SU-DHL-6 (cell line): ENCODE results near the gene SETD1A.

ENCODE experiments used
- H2AFZ ChIP-seq: fragments of 200-600 bp; sonication (generic); 2 replicates; pipeline ENCODE4 v1.6.1; 2014; ENCODE audit warnings: low read depth, mild to moderate bottlenecking, moderate library complexity, mixed read lengths, antibody characterized with exemption, low read length; ENCODE audit not compliant: severe bottlenecking
- H3F3A ChIP-seq: fragments of 200-600 bp; shearing (Covaris generic); 2 replicates; pipeline ENCODE4 v1.6.0; 2016; ENCODE audit warnings: antibody characterized with exemption, mild to moderate bottlenecking; ENCODE audit not compliant: insufficient read depth
- H3K27ac ChIP-seq: fragments of 200-600 bp; sonication (generic); 2 replicates; pipeline ENCODE4 v1.5.1; 2016; ENCODE audit warnings: low read depth, mild to moderate bottlenecking, low read length, moderate library complexity, mixed read lengths
- H3K27me3 ChIP-seq: fragments of 200-600 bp; sonication (generic), shearing (Covaris generic); 2 replicates; pipeline ENCODE4 v1.6.0; 2014; ENCODE audit warnings: mild to moderate bottlenecking, low read length
- H3K36me3 ChIP-seq: fragments of 200-600 bp; sonication (generic); 2 replicates; pipeline ENCODE4 v1.6.1; 2014; ENCODE audit warnings: mild to moderate bottlenecking, low read length, mixed read lengths
- H3K4me2 ChIP-seq: fragments of 300-600, 200-600 bp; shearing (Covaris generic), sonication (generic); 2 replicates; pipeline ENCODE4 v1.6.0; 2014; ENCODE audit warnings: low read length, low read depth, mild to moderate bottlenecking; ENCODE audit not compliant: poor library complexity, severe bottlenecking
- H3K4me3 ChIP-seq: fragments of 200-600 bp; sonication (generic); 2 replicates; pipeline ENCODE4 v1.5.1; 2014; ENCODE audit warnings: antibody characterized with exemption, low read length, mild to moderate bottlenecking, mixed read lengths; ENCODE audit not compliant: insufficient read depth, poor library complexity, severe bottlenecking
- H3K79me2 ChIP-seq: fragments of 200-600 bp; sonication (generic); 2 replicates; pipeline ENCODE4 v1.6.1; 2014; ENCODE audit warnings: mild to moderate bottlenecking, low read length, moderate library complexity; ENCODE audit not compliant: insufficient read depth
- H3K9ac ChIP-seq: fragments of 200-600 bp; sonication (generic); 2 replicates; pipeline ENCODE4 v1.7.0; 2014; ENCODE audit warnings: mild to moderate bottlenecking, low read length
- H3K9me2 ChIP-seq: fragments of 200-600 bp; sonication (generic); replicated peaks from 2 replicates; pipeline ENCODE4 v1.6.1; 2014; ENCODE audit warnings: low read length; ENCODE audit not compliant: insufficient read depth
- H3K9me3 ChIP-seq: fragments of 200-600 bp; sonication (generic); 2 replicates; pipeline ENCODE4 v1.6.1; 2014; ENCODE audit warnings: low read length, mixed read lengths; ENCODE audit not compliant: insufficient read depth
- H4K20me1 ChIP-seq: fragments of 200-600 bp; sonication (generic); 2 replicates; pipeline ENCODE4 v1.6.1; 2014; ENCODE audit warnings: low read depth, mild to moderate bottlenecking, antibody characterized with exemption, low read length, moderate library complexity, mixed read lengths
- CTCF ChIP-seq: fragments of 200-600 bp; sonication (generic); IDR thresholded peaks from one replicate; pipeline ENCODE4 v1.5.1; 2017; ENCODE audit warnings: antibody characterized with exemption, mild to moderate bottlenecking, low read length, moderate library complexity; ENCODE audit not compliant: insufficient read depth, poor library complexity, severe bottlenecking
- EZH2phosphoT487 ChIP-seq: fragments of 200-600 bp; sonication (generic), shearing (Covaris generic); conservative IDR thresholded peaks from 2 replicates; pipeline ENCODE4 v1.6.1; 2018; ENCODE audit warnings: mild to moderate bottlenecking, antibody characterized with exemption, low read length, moderate library complexity, mixed read lengths

Gene SETD1A

DNA sequence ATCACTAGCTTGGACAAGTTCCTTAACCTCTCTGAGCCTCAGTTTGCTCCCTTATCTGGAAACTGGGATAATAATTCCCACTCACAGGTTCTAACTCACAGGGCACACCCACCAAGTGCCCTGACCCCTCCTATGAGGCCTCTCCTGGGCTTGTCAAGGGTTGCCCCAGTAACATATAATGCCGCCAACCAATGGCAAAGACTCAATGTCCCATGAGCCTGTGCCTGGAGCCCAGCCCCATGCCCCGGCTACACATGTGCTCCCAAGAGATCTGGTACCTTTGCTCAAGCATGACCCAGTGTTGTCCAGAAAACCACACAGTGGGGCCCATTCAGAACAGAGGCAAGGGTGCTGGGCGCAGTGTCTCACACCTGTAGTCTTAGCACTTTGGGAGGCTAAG is 42.7 kb upstream of the SETD1A start:
- Histone ChIP-seq H3K9ac (no peak overlapping the region), H3K9me3 (no peaks in the 10 kb centered on the region), H3F3A (no peaks in the 10 kb centered on the region), H2AFZ (no peak overlapping the region), H4K20me1 (no peaks in the 10 kb centered on the region), H3K9me2 (no peaks in the 10 kb centered on the region), H3K4me2 (no peak overlapping the region), H3K4me3 (no peak overlapping the region), H3K27me3 (no peaks in the 10 kb centered on the region), H3K79me2 (no peaks in the 10 kb centered on the region), H3K36me3 (no peaks in the 10 kb centered on the region), H3K27ac (no peak overlapping the region)
- TF ChIP-seq CTCF, result no peak
- TF ChIP-seq EZH2phosphoT487, result no peak

- H3K4me2 ChIP-seq, result no peak overlapping the region
- no peaks in the 10 kb centered on the region for H3K27me3 ChIP-seq
- H3F3A ChIP-seq, result no peaks in the 10 kb centered on the region
- TF ChIP-seq EZH2phosphoT487 (no peak), CTCF (no peak)
- no peaks in the 10 kb centered on the region for H3K9me2 ChIP-seq
- H3K9ac ChIP-seq, result no peak overlapping the region
- no peak overlapping the region for H3K4me3 ChIP-seq
- H3K79me2 ChIP-seq, result no peaks in the 10 kb centered on the region
- H3K9me3 ChIP-seq, result no peaks in the 10 kb centered on the region
- H3K36me3 ChIP-seq, result no peaks in the 10 kb centered on the region
- no peak overlapping the region for H3K27ac ChIP-seq
- no peak overlapping the region for H2AFZ ChIP-seq
- no peaks in the 10 kb centered on the region for H4K20me1 ChIP-seq
Measured at GRCh38 chr16:30918614-30919013, 38.9 kb upstream of the SETD1A start.

DNA sequence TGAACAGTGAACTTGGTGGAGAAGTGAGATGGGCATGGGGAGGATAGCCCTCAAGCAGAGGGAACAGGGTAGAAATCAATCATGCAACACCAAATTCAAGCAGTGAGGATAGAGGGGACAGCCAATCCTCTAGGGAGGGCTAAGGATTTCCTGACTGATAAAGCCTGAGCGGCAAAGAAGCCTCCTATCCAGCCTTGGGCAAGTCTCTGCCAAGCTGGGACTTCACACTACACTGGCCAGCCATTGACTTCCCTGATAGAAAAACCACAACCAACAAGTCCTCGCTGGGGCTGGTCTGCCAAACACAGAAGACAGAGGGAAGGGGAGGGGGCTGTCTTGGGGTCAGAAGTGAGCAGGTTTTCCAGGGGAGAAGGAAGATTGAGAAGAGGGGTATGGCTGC is 36.7 kb upstream of the SETD1A start:
- Histone ChIP-seq H2AFZ (no peak overlapping the region), H3K79me2 (no peaks in the 10 kb centered on the region), H3K27ac (no peak overlapping the region), H3K27me3 (no peaks in the 10 kb centered on the region), H3K36me3 (no peaks in the 10 kb centered on the region), H3F3A (no peaks in the 10 kb centered on the region), H3K4me2 (no peak overlapping the region), H3K9ac (no peak overlapping the region), H4K20me1 (no peaks in the 10 kb centered on the region), H3K9me3 (no peaks in the 10 kb centered on the region), H3K9me2 (no peaks in the 10 kb centered on the region), H3K4me3 (no peak overlapping the region)
- TF ChIP-seq CTCF (no peak), EZH2phosphoT487 (no peak)

- H3K27ac ChIP-seq, result no peak overlapping the region
- 0 out of 2 replicates have a peak, but pooled peaks cover 3% of the 10 kb centered on the region for H3F3A ChIP-seq
- H3K9me2 ChIP-seq, result no peaks in the 10 kb centered on the region
- H2AFZ ChIP-seq, result no peak overlapping the region
- no peaks in the 10 kb centered on the region for H3K9me3 ChIP-seq
- no peaks in the 10 kb centered on the region for H3K79me2 ChIP-seq
- no peaks in the 10 kb centered on the region for H4K20me1 ChIP-seq
- H3K4me2 ChIP-seq, result peak overlapping the region; percentile 77
- peak overlapping the region; percentile 47; the same call in 1 of the 2 replicates for H3K9ac ChIP-seq
- no peak overlapping the region for H3K4me3 ChIP-seq
- H3K27me3 ChIP-seq, result no peaks in the 10 kb centered on the region
- TF ChIP-seq CTCF (no peak), EZH2phosphoT487 (no peak)
- H3K36me3 ChIP-seq, result no peaks in the 10 kb centered on the region
Measured at GRCh38 chr16:30921459-30921747, 36.2 kb upstream of the SETD1A start.
